Progenitor cell of endocrine pancreas (in vitro differentiated cells): ENCODE measurements around the gene COL5A2. TPM values are rescaled to one million over a fixed set of nuclear protein-coding genes. Genes with fewer than 3 reads are reported as not detected.

Experiments
- DNase-seq: peaks from one replicate; pipeline ENCODE4 v3.0.0; 2021; ENCODE audit warnings: low spot score; ENCODE audit not compliant: unreplicated experiment
- H3K27ac Mint-ChIP-seq: 2 replicates; pipeline ENCODE4 v1.8.0; 2021; ENCODE audit warnings: mild to moderate bottlenecking, moderate library complexity, mixed read lengths
- H3K27me3 Mint-ChIP-seq: 2 replicates; pipeline ENCODE4 v1.8.0; 2021; ENCODE audit warnings: mixed read lengths
- H3K36me3 Mint-ChIP-seq: 2 replicates; pipeline ENCODE4 v1.8.0; 2022; ENCODE audit warnings: mixed read lengths; ENCODE audit not compliant: insufficient read depth
- H3K4me1 Mint-ChIP-seq: 2 replicates; pipeline ENCODE4 v1.8.0; 2021; ENCODE audit warnings: low read depth, mixed read lengths
- H3K4me3 Mint-ChIP-seq: 2 replicates; pipeline ENCODE4 v1.8.0; 2021; ENCODE audit warnings: low read depth, mild to moderate bottlenecking, moderate library complexity, mixed read lengths
- H3K9me3 Mint-ChIP-seq: 2 replicates; pipeline ENCODE4 v1.8.0; 2021; ENCODE audit warnings: low read depth, mixed read lengths
- total RNA-seq: library from RNA; stranded (reverse); gene quantifications from 2 replicates; pipeline ENCODE4 v1.2.1, GENCODE V29; 2021
- TF ChIP-seq, protein P1 (sequence below): fragments of 200-600 bp; sonication (generic); IDR thresholded peaks from one replicate; pipeline ENCODE4 v1.5.0; 2021; ENCODE audit warnings: antibody characterized with exemption, mild to moderate bottlenecking; ENCODE audit not compliant: unreplicated experiment

The COL5A2 gene
- total RNA-seq, 1 donor from 2014 or later = 4.5 TPM

GRCh38 chr2:189175869-189176433, 3.6 kb downstream of the COL5A2 start:
- Mint-ChIP-seq H3K36me3 (no peaks in the 10 kb centered on the region), H3K27ac (no peak overlapping the region), H3K4me3 (no peak overlapping the region), H3K4me1 (peaks cover 13% of the 10 kb centered on the region), H3K27me3 (peaks cover 23% of the 10 kb centered on the region), H3K9me3 (no peaks in the 10 kb centered on the region)
- no peak for DNase-seq
- TF ChIP-seq, protein P1, sequence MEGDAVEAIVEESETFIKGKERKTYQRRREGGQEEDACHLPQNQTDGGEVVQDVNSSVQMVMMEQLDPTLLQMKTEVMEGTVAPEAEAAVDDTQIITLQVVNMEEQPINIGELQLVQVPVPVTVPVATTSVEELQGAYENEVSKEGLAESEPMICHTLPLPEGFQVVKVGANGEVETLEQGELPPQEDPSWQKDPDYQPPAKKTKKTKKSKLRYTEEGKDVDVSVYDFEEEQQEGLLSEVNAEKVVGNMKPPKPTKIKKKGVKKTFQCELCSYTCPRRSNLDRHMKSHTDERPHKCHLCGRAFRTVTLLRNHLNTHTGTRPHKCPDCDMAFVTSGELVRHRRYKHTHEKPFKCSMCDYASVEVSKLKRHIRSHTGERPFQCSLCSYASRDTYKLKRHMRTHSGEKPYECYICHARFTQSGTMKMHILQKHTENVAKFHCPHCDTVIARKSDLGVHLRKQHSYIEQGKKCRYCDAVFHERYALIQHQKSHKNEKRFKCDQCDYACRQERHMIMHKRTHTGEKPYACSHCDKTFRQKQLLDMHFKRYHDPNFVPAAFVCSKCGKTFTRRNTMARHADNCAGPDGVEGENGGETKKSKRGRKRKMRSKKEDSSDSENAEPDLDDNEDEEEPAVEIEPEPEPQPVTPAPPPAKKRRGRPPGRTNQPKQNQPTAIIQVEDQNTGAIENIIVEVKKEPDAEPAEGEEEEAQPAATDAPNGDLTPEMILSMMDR = no peak

GRCh38 chr2:189171956-189172609, 7.5 kb downstream of the COL5A2 start:
- no peak overlapping the region for H3K27ac Mint-ChIP-seq
- no peaks in the 10 kb centered on the region for H3K27me3 Mint-ChIP-seq

DNA sequence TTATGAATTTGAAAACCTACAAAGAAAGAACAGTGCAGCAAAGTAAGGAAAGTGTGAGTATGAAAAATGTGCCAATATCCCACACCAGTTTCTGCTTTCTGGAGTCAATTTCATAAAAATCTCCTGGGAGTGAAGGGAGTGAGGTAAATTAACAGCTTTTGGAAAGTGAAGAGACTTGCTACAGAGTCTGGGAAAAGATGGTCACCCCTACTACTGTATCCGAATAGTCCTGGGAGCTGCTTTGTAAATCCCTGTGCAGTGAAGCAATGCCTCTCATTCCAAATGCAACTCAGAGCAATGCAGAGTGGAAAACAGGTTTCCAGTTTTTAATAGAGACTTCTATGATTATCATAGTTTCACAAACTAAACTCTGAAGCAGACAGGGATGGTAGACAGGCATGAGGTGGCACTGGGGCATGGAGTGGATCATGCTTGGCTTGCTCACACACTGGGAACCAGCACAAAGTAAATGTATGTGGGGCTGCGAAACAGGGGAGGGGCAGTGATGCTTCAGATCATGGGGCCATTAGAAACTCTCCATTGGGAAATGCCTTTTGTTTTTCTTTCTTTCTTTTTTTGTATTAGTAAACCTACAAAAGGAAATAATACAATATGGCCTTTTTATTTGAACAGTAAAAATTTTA, 10.6 kb downstream of the COL5A2 start:
- no peak overlapping the region for H3K4me3 Mint-ChIP-seq
- no peak overlapping the region for H3K27ac Mint-ChIP-seq
- TF ChIP-seq, protein P1 = no peak
- H3K27me3 Mint-ChIP-seq = no peaks in the 10 kb centered on the region
- no peaks in the 10 kb centered on the region for H3K36me3 Mint-ChIP-seq
- no peak for DNase-seq
- no peaks in the 10 kb centered on the region for H3K9me3 Mint-ChIP-seq
- H3K4me1 Mint-ChIP-seq = no peaks in the 10 kb centered on the region

More at GRCh38 chr2:189171956-189172609, 7.5 kb downstream of the COL5A2 start:
- Mint-ChIP-seq H3K4me3 (no peak overlapping the region), H3K9me3 (no peaks in the 10 kb centered on the region), H3K36me3 (no peaks in the 10 kb centered on the region), H3K4me1 (no peaks in the 10 kb centered on the region)
- TF ChIP-seq, protein P1 = peak; percentile 14
- DNase-seq = no peak

DNA sequence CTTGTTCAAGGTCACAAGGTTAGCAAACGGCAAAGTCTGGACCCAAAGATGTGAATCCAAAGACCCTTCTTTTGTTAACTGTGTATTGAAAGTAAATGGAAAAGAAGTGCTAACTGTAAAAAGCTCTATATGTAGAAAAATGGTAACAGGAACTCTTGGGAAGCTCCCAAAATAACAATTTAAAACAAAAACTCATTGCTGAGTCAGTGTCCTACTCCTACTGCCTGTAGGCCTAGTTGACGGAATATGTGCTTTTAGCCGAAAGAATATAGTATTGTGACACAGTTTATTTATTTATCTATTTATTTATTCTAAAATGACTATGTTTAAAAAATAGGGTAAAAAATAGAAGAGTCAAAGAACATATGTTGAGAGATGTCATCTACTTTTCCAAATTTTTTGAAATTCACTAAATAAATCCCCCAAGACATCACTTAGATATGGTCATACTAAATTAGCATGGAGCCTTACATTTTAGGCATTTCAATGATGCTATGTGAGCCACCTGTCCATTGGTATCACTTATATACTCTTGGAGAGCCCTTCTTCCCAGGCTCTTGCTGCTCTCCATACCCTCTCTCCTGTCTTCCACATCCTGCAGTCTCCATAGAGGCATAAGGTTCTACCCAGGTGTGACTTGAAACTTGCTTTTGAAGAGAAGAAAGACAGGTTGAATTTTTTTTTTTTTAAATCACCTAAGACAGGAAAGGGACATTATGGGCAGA, 13.7 kb downstream of the COL5A2 start:
- Mint-ChIP-seq H3K27ac (no peak overlapping the region), H3K9me3 (no peaks in the 10 kb centered on the region), H3K36me3 (no peaks in the 10 kb centered on the region), H3K4me1 (no peaks in the 10 kb centered on the region), H3K4me3 (no peak overlapping the region), H3K27me3 (no peaks in the 10 kb centered on the region)
- TF ChIP-seq, protein P1 = no peak
- no peak for DNase-seq

DNA sequence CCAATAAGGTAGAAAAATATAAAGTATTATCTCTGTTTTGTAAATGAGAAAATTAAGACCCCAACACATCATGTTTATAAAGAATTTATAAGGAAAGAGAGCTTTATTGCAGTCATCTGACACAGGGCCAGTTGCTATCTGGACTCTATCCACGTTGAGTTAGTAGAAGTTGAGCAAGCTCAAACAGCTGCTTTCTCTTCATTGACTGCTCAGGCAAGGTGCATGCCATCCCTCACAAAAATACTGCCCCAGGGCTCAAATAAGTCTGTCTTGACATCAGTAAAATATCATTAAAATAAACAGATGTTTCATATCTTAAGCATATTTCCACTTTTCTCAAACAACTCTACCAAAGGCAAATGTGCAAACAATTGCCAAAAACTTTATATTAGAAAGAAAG, 14.8 kb downstream of the COL5A2 start:
- H3K27ac Mint-ChIP-seq = no peak overlapping the region
- no peaks in the 10 kb centered on the region for H3K4me1 Mint-ChIP-seq
- H3K27me3 Mint-ChIP-seq = no peaks in the 10 kb centered on the region
- no peaks in the 10 kb centered on the region for H3K36me3 Mint-ChIP-seq
- no peak for DNase-seq
- H3K4me3 Mint-ChIP-seq = no peak overlapping the region
- H3K9me3 Mint-ChIP-seq = no peaks in the 10 kb centered on the region
- TF ChIP-seq, protein P1 = no peak
